ENCODE results near the gene TMEM63C. TPM values are rescaled to one million over a fixed set of nuclear protein-coding genes. Genes with fewer than 3 reads are reported as not detected.

Gene TMEM63C
- polyA plus RNA-seq, 1 donor from 2014 or later, result 11.1 TPM

GRCh38 chr14:77131871-77132486 is 49.6 kb upstream of the TMEM63C start:
- Histone ChIP-seq H3K27me3 (ENCODE audit: insufficient read depth, low read depth, low read length) (peaks cover 20% of the 10 kb centered on the region), H3K36me3 (ENCODE audit: insufficient read depth, low read length) (no peaks in the 10 kb centered on the region), H3K27ac (ENCODE audit: low read length) (no peak overlapping the region), H2AFZ (ENCODE audit: low read depth, low read length) (no peak overlapping the region), H3K4me2 (ENCODE audit: low read length) (no peak overlapping the region), H3K79me2 (replicated peaks; ENCODE audit: insufficient read depth, low read length) (no peaks in the 10 kb centered on the region), H4K20me1 (ENCODE audit: insufficient read depth) (no peaks in the 10 kb centered on the region), H3K9ac (ENCODE audit: low read length) (no peak overlapping the region), H3K9me3 (ENCODE audit: low read length) (no peaks in the 10 kb centered on the region), H3K4me3 (ENCODE audit: low read length) (no peak overlapping the region), H3K9me2 (ENCODE audit: insufficient read depth, low read length) (no peaks in the 10 kb centered on the region), H3F3A (ENCODE audit: insufficient read depth, low read length, poor library complexity, severe bottlenecking) (no peaks in the 10 kb centered on the region)
- TF ChIP-seq EZH2 (IDR thresholded peaks at IDR 0.05; ENCODE audit: borderline replicate concordance, insufficient read depth, low read length, poor library complexity, severe bottlenecking) (no peak), EP300 (conservative IDR thresholded peaks at IDR 0.05; ENCODE audit: poor library complexity, severe bottlenecking) (no peak), SMC3 (conservative IDR thresholded peaks at IDR 0.05; ENCODE audit: poor library complexity) (no peak), REST (IDR thresholded peaks at IDR 0.05; ENCODE audit: borderline replicate concordance) (no peak), TAF1 (IDR thresholded peaks at IDR 0.05; ENCODE audit: low read depth) (no peak), RAD21 (conservative IDR thresholded peaks at IDR 0.05) (no peak), POLR2AphosphoS5 (IDR thresholded peaks at IDR 0.05) (no peak), CTCF (IDR thresholded peaks at IDR 0.05; ENCODE audit: poor library complexity, severe bottlenecking) (no peak), MXI1 (conservative IDR thresholded peaks at IDR 0.05; ENCODE audit: poor library complexity, severe bottlenecking) (no peak)

- H2AFZ ChIP-seq (ENCODE audit: low read depth, low read length), result no peak overlapping the region
- no peak overlapping the region for H3K4me3 ChIP-seq (ENCODE audit: low read length)
- H3K9me3 ChIP-seq (ENCODE audit: low read length), result no peaks in the 10 kb centered on the region
- peak; percentile 31 for TF ChIP-seq REST (IDR thresholded peaks at IDR 0.05; ENCODE audit: borderline replicate concordance)
- no peak for TF ChIP-seq MXI1 (conservative IDR thresholded peaks at IDR 0.05; ENCODE audit: poor library complexity, severe bottlenecking)
- no peak for TF ChIP-seq POLR2AphosphoS5 (IDR thresholded peaks at IDR 0.05)
- no peak for TF ChIP-seq RAD21 (conservative IDR thresholded peaks at IDR 0.05)
- no peak for TF ChIP-seq TAF1 (IDR thresholded peaks at IDR 0.05; ENCODE audit: low read depth)
- no peak for TF ChIP-seq CTCF (IDR thresholded peaks at IDR 0.05; ENCODE audit: poor library complexity, severe bottlenecking)
- H4K20me1 ChIP-seq (ENCODE audit: insufficient read depth), result no peaks in the 10 kb centered on the region
- H3F3A ChIP-seq (ENCODE audit: insufficient read depth, low read length, poor library complexity, severe bottlenecking), result no peaks in the 10 kb centered on the region
- H3K27me3 ChIP-seq (ENCODE audit: insufficient read depth, low read depth, low read length), result peaks cover 28% of the 10 kb centered on the region
- no peaks in the 10 kb centered on the region for H3K36me3 ChIP-seq (ENCODE audit: insufficient read depth, low read length)
- no peak overlapping the region for H3K27ac ChIP-seq (ENCODE audit: low read length)
- no peak overlapping the region for H3K4me2 ChIP-seq (ENCODE audit: low read length)
- no peak overlapping the region for H3K9ac ChIP-seq (ENCODE audit: low read length)
- H3K79me2 ChIP-seq (replicated peaks; ENCODE audit: insufficient read depth, low read length), result no peaks in the 10 kb centered on the region
- no peaks in the 10 kb centered on the region for H3K9me2 ChIP-seq (ENCODE audit: insufficient read depth, low read length)
Measured at GRCh38 chr14:77133720-77134338, 47.8 kb upstream of the TMEM63C start.

Data from neural cell (in vitro differentiated cells).